AG09309 (cell line): Measurements from ENCODE around the gene KIFAP3.

ENCODE experiments used
- DNase-seq: peaks from one replicate; pipeline ENCODE4 v3.0.0-alpha.2; 2010; ENCODE audit warnings: low read depth
- H3K4me3 ChIP-seq: 2 replicates; pipeline ENCODE4 v1.5.1; 2011; ENCODE audit warnings: mild to moderate bottlenecking, low read depth, low read length, moderate library complexity; ENCODE audit not compliant: control insufficient read depth
- TF ChIP-seq, protein P1 (sequence below): IDR thresholded peaks from 2 replicates; pipeline ENCODE4 v1.5.1; 2011; ENCODE audit warnings: mild to moderate bottlenecking, low read depth, low read length, inconsistent platforms; ENCODE audit not compliant: insufficient read depth, control insufficient read depth; ENCODE audit errors: missing control alignments

The KIFAP3 gene

DNA sequence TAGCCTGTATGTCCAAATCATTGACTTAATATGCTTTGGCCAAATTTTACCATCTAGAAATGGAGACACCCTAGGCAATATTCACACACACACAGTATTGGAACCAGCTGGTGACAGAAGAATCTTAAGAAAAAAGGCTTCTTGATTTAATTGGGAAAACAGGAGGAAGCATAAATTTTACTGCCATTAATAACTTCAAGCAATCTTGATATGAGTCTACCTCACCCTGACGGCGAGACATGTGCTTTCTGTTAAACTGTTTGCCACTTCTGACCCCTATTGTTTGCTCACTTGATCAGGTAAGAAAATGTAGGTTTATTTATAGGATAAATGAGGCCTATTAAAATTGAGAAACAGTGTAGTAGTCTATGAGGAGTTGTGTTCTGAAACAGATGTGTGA is 73.2 kb downstream of the KIFAP3 start:
- H3K4me3 ChIP-seq, result no peak overlapping the region
- peak; percentile 37 for DNase-seq
- TF ChIP-seq, protein P1, sequence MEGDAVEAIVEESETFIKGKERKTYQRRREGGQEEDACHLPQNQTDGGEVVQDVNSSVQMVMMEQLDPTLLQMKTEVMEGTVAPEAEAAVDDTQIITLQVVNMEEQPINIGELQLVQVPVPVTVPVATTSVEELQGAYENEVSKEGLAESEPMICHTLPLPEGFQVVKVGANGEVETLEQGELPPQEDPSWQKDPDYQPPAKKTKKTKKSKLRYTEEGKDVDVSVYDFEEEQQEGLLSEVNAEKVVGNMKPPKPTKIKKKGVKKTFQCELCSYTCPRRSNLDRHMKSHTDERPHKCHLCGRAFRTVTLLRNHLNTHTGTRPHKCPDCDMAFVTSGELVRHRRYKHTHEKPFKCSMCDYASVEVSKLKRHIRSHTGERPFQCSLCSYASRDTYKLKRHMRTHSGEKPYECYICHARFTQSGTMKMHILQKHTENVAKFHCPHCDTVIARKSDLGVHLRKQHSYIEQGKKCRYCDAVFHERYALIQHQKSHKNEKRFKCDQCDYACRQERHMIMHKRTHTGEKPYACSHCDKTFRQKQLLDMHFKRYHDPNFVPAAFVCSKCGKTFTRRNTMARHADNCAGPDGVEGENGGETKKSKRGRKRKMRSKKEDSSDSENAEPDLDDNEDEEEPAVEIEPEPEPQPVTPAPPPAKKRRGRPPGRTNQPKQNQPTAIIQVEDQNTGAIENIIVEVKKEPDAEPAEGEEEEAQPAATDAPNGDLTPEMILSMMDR, result no peak

DNA sequence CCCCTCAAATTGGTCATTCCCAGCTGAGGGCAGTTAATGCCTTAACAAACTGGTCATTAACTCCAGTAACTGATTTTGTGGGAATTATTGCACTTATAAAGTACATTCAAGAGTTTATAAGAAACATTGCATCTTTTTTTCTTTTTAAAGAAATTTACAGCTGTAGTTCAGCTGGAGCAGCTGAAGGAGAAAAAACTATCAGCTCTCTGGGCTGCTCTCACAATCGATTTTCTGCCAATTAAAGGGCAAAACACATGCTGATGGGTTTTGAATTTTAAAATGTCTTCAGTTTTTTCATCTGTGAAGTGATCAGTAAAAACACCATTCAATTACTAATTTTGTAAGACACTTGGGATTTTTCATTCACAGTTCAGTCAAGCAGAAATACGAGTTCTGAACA is 74.7 kb downstream of the KIFAP3 start:
- no peak for DNase-seq
- H3K4me3 ChIP-seq, result no peak overlapping the region
- TF ChIP-seq, protein P1, result no peak

DNA sequence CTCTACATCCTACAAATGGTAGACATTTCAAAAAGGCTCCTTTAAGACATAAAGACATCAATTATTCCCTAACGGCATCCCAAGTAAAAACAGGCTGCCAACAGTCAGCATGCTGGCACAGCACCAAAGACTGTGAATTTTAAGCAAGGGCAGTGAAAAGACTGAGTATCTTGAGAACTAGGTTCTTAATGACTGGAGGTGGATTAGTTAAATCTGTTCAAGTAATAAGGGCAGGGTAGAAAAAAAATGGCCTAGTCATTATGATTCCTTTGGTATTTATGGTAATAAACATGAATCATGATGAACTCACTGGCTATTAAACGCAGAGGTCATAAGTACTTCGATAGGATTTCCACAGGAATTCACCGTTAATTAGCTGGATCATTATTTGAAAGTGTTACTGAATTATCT is 75.2 kb downstream of the KIFAP3 start:
- DNase-seq, result peak; percentile 97
- TF ChIP-seq, protein P1, result no peak
- no peak overlapping the region for H3K4me3 ChIP-seq

DNA sequence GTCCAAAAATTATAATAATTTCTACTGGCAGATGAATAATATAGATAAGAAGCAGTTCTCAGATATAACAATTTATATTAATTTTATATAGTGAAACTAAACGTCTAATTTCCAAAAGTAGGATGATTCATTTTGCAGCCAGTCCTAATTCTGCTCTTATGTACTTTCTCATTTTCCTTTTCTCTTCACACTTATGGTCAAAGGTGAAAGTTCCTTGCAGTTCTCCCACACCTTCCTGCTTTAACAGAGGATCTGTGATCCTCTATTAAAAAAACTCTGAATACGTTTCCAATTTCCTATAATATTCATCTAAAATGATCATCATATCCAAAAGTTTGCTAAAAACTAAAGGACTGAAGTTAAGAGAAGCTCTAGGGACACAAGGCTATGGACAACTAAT is 78.5 kb downstream of the KIFAP3 start:
- DNase-seq, result no peak
- no peak overlapping the region for H3K4me3 ChIP-seq
- TF ChIP-seq, protein P1, result no peak

DNA sequence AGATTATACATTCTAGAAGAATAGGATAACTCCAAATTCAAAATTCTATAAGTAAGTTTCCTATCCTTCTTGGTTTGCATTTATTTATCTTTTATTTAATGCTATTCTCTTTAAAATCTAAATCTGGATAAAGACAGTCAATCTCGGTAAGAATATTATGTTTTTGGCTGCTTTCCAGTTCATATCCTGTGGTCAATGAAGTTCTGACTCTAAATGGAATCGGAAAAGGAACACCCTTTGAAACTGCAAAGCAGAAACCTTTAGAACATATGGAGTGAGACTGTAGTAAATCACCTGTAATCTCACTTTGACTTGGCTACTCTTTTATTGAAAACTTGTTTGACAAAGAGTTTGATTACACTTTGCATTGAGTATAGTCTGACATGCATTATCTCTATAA is 85.2 kb downstream of the KIFAP3 start:
- H3K4me3 ChIP-seq, result no peak overlapping the region
- DNase-seq, result no peak
- TF ChIP-seq, protein P1, result no peak

DNA sequence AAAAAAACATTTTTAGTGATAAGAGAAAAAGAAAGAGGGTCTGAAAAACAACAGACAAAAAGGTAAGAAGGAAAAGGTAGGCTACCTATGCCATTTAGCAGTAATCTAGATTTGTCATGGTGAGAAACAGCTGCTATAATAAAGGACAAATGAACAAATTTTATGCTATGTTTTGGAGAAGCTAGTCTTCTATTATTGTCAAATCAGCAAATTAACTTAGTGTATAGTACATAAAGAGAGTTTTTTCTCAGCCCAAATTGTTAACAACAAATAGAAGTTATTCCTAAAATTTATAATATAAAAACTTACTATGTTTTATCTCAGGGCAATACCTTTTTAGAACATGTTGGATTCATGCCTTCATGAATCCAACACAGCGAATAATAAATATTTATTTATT is 88.7 kb downstream of the KIFAP3 start:
- TF ChIP-seq, protein P1, result no peak
- DNase-seq, result no peak
- no peak overlapping the region for H3K4me3 ChIP-seq

DNA sequence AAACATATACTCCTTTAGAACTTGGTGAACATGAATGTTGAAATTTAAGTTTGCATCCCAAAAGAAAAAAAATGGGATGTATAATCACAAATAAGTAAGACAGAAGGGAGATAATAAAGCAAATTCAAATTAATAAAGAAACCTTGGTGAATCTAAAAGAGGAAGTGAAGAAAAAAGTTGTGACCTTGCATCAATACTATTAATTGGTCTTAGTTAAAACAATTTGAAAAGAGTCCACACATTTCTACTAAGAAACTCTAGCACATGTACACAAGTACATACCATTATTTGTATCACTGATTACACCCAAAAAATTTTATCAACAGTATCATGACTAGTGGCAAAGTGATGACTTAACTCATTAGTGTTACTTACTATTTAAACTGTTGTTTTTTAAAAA is 100.4 kb downstream of the KIFAP3 start:
- TF ChIP-seq, protein P1, result no peak
- no peak overlapping the region for H3K4me3 ChIP-seq
- DNase-seq, result no peak
